Suprapubic skin (tissue), 4 donors: ENCODE data around the gene EPHB1.

Experiments
- CTCF ChIP-seq, 2 donors: fragments of 200-600 bp in 1 of 2; fragments of 450-650 bp in 1 of 2; sonication (generic) in 1 of 2; IDR thresholded peaks; one replicate each; pipeline ENCODE4 v1.5.1; 2016 to 2019; ENCODE audit warnings: antibody characterized with exemption in 2 of 2, mild to moderate bottlenecking in 1 of 2, moderate library complexity in 1 of 2
- EP300 ChIP-seq: sonication (generic); formaldehyde crosslinking; IDR thresholded peaks from one replicate; pipeline ENCODE4 v1.6.1; 2017; ENCODE audit warnings: antibody characterized with exemption
- POLR2AphosphoS5 ChIP-seq, 3 donors: sonication (generic); formaldehyde crosslinking; IDR thresholded peaks; one replicate each; pipeline ENCODE4 v1.6.1; 2017; ENCODE audit warnings: antibody characterized with exemption in 3 of 3

- TF ChIP-seq EP300 (no peak), CTCF (IDR thresholded peaks at IDR 0.05) (no peak), POLR2AphosphoS5 (IDR thresholded peaks at IDR 0.05) (no peak)
These were observed 81.8 kb downstream of the EPHB1 start for GRCh38 chr3:134876836-134877235.
